NCI-H1105 (cell line): ENCODE data around the gene CSF3R.
"Not testable (repeated sequence)": the region's sequence is repeated elsewhere in the genome, so short reads cannot be mapped to it uniquely, and the experiment has no call there.

Experiments
- DNase-seq: peaks from one replicate; lab custom pipeline; 2025; lab: John Stamatoyannopoulos, UW

Gene CSF3R

DNA sequence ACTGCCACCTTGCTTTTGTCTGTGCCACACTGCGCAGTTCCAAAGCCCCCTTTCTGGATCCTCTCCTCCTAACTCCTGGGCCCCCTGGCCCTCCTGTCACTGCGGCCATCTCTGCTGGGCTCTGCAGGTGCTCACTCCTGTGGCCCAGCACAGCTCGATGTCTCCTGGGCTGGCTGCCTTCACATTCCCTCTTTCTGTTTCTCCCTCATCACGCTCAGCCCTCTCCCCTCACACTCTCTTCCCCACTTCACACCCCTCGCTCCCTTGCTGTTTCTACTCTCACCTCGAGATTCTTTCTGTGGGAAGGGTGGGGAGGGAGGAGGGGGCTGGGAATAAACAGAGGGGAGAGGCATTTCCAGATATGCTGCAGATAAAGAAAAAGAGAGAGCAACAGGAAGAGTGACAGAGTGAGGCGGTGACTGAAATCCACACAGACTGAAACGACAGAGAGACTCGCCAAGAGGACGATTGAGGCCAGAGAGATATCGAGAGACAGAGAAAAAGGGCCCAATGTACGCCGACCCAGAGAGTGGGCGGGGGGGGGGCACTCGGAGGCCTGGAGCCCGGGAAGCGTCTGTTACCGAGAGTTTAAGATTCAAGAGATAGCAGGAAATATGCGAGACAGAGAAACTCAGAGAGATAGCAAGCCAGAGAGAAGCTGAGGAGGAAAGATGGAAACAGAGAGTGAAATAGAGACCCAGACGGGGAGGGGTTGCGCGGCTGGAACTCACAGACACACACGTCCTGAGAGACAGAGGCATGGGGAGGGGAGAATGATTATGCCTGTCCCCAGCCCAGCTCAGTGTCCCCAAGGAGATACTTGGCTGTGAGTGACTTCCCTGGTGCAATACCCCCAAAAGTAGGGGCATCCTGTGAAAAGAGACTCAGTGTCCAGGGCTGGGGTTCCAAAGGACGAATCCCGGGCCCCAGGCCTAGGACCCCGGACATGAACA is 666 bp downstream of the CSF3R start:
- DNase-seq, result no peak

DNA sequence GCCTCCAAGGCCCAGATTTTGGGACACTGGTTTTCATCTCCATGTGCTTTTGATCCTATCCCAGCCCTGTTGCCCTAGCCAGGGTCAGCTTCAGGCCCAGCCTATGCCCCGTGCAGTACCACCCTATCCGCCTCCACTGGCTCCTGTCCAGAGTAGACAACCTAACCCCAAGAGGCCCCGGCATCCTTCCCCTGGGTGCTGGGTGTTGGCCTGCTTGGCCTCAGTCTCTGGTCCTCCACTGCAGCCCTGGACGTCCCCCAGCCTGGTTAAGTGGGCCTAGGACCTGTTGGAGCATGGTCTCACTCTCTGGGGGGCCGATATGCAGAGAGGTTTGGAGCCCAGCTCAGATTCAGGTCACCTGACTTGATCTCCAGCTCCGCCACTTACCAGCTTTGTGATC is 1.6 kb downstream of the CSF3R start:
- DNase-seq, result no peak

DNA sequence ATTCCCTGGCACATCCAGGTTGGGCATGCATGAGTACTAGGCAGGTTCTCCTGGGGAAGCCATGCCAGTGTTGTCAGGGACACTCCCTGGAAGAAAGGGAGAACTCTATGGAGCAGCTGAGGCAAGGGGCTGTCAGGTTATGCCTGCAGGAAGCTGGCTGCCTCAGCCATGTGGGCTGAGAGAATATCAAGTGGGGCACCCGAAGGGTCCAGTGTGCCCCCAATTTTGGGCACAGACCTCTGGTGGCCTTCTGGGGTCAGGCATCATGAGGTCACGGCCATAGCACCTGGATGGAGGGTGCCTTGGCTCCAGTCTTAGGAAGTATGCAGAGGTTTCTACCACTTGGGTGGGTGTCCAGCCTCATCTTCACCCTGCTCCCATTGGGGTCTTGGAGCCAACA is 2.6 kb downstream of the CSF3R start:
- no peak for DNase-seq

DNA sequence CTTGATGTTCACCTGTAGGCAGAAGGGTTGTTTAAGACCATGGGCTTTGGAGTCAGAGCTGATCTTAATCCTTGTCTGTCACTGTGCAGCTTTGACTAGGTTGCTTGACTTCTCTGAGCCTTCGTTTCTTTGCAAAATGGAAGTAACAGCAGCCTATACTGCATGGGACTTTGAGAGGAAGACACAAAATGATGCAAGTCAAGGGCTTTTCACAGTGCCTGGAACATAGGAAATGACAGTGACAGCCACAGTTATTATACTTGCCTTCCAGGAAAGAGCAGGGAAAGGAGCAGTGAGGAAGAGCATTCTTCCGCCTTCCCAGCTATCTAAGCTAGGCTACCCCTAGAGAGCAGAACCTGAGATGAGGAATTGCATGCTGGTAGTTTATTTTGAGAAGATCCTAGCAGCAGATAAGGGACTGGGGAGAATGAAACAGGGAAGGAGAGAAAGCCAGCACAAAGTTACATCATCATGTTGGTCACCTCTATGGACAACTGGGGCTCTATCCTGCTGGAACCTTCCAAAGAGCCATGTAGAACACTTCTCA is 3.1 kb downstream of the CSF3R start:
- no peak for DNase-seq

DNA sequence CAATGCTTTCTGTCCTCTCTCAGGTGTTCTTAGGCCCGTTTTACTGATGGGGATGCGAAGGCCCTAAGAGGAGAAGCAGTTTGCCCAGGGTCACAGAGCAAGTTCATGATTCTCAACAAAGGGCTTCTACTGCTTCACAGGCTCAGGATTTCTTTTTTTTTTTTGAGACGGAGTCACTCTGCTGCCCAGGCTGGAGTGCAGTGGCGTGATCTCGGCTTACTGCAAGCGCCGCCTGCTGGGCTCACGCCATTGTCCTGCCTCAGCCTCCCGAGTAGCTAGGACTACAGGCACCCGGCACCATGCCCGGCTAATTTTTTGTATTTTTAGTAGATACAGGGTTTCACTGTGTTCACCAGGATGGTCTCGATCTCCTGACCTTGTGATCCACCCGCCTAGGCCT is 5.1 kb downstream of the CSF3R start:
- not testable (repeated sequence) for DNase-seq

DNA sequence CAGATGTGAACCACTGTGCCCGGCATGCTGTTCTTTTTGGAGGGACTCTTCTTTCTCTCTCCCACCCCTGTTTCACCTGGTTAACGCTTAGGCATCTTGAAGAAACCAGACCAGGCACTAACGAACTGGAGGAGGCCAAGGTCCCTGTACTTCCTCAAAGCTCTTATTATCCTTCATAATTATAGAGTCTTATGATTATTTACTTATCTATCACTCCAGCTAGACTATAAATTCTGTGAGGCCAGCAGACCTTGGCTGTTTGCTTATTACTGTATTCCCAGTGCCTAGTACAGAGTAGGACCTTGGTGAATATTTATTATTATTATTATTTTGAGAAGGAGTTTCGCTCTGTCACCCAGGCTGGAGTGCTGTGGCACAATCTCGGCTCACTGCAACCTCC is 5.8 kb downstream of the CSF3R start:
- no peak for DNase-seq

DNA sequence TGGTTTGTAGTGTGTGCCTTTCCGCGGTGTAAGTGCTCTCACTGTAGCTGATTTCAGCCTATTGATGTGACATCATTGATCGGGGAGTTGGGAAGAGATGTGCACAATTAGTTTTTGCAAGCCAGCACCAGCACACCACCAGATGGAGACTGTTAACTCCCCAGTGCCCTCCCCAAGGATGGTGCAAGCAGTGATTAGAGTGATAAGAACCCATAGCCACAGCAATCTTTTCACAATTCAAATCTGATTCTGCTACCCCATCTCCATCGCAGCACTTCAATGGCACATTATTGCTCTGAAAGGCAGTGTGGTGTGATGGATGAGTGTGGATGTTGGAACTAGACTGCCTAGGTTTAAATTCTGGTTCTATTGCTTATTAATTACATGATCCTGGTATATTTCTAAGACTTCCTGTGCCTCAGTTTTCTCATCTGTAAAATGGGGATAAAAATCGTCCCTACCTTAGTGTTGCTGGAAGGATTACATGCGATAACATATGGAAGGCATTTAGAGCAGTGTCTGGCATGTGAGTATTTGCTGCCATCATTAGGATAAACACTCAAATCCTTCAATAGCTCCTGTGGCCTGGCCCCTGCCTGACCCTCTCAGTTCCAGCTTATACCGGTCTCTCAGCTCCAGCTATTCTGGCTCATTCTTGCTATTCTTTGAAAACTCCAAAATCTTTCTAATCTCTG is 6.7 kb downstream of the CSF3R start:
- no peak for DNase-seq

DNA sequence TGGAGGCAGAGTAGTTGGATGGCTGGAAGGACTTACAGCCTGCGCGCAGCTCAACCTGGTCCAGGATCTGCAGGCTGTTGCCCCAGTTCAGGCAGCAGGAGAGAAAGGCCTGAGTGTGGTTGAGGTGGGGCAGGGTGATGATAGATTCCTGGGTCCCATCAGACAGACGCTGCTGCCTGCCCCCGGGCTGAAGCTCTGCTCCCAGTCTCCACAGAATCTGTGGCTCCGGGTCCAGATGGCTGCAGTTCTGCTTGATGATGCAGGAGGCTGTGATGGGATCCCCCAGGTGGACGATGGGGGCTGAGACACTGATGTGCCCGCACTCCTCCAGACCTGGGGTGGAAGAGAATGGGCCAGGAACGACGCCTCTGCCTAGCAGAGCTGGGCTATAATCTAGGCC is 7.4 kb downstream of the CSF3R start:
- DNase-seq, result no peak

DNA sequence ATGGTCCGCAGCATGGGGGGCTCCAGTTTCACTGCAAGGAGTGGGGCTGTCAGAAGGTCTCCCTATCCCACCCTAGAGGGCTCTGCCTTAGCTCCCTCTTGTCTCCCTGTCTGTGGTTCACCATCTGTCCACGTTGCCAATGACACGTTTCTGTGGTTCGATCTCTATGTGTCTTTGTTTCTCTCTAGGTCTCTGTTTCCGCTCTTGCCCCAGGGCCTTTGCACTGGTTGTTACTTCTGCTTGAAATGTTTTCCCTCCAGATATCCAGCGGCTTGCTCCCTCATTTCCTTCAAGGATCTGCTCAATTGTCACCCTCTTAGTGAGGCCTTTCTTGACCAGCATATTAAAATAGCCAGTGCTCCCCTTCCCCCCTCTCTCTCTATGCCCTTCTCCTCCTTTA is 10.1 kb downstream of the CSF3R start:
- no peak for DNase-seq

DNA sequence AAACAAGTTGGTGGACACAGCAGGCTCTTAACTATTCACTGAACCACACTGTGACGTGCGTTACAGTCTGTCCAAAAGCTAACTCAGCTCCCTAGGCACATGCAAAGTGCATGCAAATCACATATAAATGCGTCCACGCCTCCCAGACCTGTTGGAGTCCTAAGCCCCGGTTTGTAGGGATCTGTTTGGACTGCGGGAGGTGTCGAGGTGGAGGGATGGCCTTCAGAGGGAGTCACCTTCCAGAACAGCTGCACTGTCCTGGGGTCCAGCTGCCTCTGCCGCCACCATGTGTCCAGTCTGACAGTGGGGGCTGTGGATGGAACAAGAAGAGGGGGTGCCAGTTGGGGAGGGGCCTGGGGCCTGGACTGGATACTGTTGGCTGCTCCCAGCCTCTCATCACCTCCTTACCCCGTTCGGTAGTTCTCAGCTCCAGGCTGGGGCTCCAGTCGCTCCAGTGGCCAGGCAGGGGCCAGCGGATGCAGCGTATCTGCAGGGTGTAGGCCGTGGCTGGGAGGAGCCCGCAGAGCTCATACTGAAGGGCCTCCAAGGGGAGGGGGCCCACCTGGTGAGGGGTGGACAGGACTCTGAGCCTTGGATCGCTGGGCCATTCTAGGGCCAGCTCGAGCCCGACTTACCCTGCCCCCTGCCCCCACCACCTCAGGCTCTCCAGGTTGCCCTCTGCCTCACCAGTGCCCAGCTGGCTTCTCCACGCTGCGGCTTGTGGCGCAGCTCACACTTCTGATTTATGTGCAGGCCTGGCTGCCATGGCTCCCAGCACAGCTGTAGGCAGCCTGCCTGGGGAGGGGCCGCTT is 10.7 kb downstream of the CSF3R start:
- DNase-seq, result no peak

DNA sequence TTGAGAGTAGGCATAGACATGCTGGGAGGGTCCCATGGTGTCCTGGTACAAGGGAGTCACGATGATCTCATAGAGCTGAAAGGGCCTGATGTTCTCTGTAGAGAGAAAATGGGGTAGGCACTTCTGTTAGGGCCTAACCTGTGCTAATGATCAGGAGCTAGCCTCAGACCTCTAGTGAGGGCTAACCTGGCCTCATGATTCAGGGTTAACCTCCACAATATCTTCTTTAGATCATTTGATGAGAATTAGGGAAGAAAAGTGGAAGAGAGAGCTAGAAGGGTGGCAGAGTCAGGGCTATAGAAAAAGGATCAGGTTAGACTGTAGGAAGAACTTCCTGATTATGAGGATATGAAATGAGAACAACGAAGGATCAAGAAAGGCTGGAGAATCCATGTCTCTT is 13.6 kb downstream of the CSF3R start:
- no peak for DNase-seq

DNA sequence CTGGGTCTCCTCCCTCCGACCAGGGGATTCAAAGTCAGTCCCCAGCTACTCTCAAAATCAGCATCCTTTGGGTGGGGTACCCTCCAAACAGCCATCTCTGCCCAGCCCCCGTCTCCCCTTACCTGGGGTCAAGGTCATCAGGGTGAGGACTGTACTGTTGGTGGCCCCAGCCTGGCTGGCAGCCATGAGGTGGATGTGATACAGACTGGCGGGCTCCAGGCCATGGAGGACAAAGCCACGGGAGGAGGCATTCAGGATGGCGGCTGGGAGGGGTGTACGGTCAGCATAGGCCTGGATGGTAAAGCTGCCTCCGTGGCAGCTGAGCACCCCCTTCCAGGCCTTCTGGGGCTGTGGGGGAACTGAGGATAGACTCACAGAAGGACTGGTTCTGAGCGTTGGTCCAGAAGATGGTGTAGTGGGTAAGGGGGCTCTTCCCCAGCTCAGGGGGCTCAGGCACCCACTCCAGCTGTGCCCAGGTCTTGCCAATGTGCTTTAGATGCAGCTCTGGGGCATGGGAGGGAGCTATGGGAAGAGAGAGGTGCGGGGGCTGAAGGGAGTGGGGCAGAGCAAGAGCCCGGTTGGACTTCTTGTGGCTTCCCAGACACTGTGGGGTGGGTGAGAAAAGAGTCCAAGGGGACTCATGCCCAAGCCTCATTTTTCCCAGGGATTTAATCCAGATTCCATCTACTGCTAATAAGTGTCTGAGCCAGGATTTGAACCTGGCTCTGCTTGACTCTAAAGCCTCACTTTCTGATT is 14.8 kb downstream of the CSF3R start:
- DNase-seq, result no peak

DNA sequence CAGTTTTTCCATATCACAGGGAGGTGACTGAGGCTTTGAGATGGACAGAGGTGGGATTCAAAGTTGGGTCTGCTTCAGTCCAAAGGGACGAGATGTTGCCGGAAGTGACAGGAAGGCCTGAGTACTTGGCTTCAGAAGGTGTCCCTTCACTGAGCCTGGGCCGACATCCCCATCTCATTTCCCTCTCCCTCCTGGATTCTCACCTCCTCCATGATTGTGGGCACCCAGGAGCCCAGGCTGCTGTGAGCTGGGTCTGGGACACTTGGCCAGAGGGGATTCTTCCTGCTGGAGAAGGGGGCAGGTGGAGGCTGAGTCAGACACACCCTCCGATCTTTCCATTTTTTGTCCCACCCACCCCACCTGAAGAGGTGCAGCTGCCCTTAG is 15.7 kb downstream of the CSF3R start:
- DNase-seq, result no peak

DNA sequence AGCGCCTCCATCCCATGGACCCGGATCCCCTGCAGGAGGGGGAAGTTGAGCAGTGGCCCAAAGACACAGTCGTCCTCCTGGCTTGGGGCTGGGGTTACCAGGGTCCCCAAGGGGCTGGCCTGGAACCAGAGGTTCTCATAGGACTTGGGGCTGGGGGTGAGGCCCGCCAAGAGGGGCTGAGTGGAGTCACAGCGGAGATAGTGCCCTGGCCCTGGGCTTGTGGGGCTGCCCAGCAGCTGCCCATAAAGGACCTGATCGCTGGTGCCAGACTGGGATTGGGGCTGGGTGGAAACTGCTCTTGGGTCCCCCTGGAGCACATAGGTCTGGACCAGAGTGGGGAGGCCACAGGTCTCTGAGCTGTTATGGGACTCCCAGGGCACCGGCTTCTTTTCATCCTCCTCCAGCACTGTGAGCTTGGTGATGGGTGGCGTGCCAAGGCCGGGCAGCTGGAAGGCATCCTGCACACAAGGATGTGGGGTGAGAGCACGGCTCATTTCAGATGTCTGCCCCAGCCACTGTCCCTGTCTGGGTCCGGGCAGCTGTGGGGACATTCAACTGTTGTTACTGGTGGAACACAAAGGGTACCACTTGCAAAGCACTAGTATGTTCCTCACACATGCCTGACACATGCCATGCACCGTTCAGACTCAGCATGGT is 16.2 kb downstream of the CSF3R start:
- DNase-seq, result no peak

DNA sequence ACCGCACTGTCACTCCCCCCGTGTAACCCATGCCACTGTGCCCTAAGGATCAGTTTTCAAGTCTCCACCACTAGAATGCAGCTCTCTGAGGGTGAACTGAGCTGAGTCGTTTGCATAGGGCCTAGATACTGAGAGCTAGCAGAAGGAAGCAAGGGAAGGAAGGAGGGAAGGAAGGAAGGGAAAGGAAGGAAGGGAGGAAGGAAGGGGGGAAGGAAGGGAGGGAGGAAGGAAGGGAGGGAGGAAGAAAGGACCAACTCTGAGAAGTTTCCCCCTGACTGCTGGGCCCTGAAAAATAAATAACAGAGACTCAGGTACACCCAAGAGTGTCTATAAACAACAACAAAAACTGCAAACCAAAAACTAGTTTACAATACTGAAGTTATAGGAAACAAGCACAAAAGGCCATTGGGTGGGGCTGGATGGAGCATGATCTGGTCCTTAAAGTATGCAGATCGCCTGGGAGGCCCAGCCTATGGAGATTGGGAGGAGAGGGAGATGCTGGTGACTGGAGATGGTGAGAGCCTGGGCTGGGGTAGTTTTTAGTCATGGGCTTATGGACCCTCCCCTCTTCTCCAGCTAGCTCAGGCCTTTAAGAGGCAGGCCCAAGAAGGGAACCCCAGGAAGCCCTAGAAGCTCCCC is 16.9 kb downstream of the CSF3R start:
- DNase-seq, result no peak

DNA sequence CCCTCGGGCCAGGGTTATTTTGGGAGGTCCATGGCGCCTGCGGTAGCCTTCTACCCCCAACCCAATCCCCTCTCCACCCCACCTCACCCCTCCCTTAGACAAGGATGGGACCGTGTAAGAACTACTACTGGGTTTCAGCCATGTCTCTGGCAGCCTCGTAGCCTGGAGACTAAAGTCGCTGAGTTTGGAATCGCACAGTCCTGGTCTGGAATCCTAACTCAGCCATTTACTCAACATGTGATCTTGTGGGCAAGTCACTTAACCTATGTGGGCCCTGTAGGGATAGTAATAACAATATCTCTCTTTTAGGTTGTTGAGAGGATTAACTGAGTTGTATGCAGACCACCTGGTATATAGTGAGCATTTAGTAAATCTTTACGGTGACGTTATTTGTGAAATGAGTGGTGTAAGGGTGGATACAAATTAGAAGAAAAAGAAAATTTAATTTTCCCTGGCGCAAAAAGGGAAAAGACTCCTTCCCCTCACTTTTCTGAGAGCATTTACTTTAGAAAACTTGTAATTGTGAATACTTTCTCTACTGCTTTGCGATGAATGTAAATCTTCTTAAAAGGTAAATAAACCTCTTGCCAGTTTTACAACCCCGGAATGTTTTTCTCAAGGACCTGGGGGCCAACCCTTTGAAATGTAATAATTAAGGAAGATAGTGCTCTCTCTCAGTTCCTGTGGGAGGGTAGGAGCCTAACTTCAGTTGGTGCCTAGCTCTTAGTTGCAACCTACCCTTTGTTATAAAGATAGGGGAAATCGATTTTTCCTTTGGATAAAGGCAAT is 17.9 kb downstream of the CSF3R start:
- DNase-seq, result peak; percentile 66

DNA sequence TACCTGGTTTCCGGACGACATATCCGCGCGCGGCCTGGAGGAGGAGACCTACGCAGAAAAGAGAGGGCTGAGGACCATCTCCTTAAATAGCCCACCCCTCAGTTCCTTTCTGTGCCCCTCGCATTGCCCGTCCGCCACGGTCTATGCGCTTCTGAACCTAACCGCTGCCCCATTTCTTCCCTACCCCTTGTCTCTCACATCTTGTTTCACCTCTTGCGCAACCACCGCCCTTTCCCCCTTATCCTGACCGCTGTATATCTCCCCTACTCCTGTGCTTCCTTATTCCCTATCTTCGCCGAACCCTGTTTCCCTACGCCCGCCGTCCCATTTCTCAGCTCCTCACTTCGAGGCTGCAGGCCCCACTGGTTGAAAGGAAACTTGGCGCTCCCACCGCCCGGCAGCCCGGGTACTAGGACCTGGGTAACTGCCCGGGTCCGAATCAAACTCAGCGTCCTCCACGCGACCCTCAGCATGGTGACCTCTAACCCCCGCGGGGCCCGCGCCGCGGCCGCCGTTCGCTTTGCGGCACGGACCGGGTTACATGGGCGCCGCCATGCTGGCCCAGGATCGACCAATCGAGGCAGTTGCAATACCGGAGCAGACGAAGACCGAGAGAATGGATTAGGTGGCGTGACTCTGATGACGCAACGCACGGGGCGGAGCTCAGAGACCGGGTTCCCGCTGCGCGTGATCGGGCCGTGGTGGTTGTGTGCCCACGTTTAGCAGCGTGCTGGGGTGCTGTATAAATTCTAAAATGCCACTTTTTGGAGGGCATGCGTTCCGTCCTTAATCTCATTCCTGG is 18.7 kb downstream of the CSF3R start, which contains the start of gene MRPS15:
TSS of gene MRPS15 (minus strand) at position 582 of the 802 bp plus-strand sequence. CDS start at position 473, 109 bp downstream.
- DNase-seq, result peak; percentile 92

DNA sequence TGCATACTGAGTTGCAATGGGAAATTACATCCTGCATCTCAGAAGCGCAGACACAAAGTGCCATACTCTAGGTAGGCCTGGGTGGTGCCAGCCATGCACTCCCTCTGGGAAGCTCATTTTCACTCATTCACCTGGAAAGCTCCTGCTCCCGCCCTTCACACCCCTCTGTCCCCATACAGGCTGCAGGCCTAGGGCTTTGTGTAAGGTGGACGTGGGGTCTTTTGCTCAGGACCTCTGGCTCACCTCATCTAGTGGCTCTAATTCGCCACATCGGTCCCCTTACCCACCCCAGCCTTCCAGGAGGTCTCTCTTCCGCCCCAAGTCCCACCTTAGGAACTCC is 19.3 kb downstream of the CSF3R start:
- DNase-seq, result no peak

DNA sequence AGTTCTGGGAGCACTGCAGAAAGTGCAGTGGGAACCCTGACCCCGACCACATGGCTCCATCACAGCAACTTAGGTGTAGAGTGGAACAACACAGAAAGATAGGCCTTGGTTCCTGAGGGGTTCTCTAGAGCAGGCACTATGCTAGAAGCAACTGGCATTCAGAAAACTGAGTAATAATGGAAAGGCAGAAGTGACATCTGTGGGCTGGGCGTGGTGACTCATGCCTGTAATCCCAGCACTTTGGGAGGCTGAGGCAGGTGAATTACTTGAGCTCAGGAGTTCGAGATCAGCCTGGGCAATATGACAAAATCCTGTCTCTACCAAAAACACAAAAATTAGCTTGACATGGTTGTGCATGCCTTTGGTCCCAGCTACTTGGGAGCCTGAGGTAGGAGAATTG is 23.8 kb downstream of the CSF3R start:
- DNase-seq, result no peak
